Choroid plexus epithelial cell (primary cell): Measurements from ENCODE around the gene REEP2.
A peak's percentile ranks its signal among the peaks of the same experiment; 100 is the strongest.

Source experiments
- DNase-seq: peaks from one replicate; pipeline ENCODE4 v3.0.0-alpha.2; 2010; ENCODE audit warnings: low read depth
- H3K4me3 ChIP-seq: 2 replicates; pipeline ENCODE4 v1.5.1; 2011; ENCODE audit warnings: low read depth, mild to moderate bottlenecking, control low read depth, low read length, moderate library complexity
- TF ChIP-seq, protein P1 (sequence below): conservative IDR thresholded peaks from 2 replicates; pipeline ENCODE4 v1.5.1; 2011; ENCODE audit warnings: low read depth, mild to moderate bottlenecking, control low read depth, inconsistent platforms, low read length, moderate library complexity

The REEP2 gene

DNA sequence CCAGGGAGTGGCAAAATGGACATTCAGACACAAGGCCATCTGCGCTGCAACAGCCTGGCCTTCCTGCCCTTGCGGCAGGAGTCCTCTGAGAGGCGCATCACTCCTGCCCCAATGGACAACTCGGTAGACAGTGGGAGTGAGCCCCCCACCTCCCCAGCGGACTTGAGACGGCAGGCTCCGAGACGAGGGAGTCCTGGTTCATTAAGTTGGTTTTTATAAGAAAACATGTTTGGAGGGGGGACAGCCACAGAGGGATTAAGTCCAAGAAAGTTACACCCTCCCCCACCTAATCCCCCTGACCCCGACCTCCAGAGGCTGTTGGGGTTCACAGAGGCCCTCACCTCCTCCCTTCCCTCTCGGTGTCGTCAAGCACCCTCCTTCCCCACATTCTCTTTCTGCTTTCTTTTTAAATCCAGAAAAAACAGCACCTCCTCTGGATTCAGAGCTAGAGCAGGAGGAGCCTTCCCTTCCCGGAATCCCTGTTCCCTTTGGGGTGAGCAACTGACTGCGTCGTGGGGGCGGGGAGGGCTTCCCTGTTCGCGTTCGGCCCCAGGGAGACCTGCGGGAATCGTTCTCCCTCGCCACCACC lies 24.7 kb downstream of the REEP2 start:
- no peak for DNase-seq
- TF ChIP-seq, protein P1, sequence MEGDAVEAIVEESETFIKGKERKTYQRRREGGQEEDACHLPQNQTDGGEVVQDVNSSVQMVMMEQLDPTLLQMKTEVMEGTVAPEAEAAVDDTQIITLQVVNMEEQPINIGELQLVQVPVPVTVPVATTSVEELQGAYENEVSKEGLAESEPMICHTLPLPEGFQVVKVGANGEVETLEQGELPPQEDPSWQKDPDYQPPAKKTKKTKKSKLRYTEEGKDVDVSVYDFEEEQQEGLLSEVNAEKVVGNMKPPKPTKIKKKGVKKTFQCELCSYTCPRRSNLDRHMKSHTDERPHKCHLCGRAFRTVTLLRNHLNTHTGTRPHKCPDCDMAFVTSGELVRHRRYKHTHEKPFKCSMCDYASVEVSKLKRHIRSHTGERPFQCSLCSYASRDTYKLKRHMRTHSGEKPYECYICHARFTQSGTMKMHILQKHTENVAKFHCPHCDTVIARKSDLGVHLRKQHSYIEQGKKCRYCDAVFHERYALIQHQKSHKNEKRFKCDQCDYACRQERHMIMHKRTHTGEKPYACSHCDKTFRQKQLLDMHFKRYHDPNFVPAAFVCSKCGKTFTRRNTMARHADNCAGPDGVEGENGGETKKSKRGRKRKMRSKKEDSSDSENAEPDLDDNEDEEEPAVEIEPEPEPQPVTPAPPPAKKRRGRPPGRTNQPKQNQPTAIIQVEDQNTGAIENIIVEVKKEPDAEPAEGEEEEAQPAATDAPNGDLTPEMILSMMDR, result no peak
- peak overlapping the region; percentile 83 for H3K4me3 ChIP-seq

- H3K4me3 ChIP-seq, result peak overlapping the region; percentile 83
- TF ChIP-seq, protein P1, result peak; percentile 68
- peak; percentile 98 for DNase-seq
Observed at GRCh38 chr5:138464008-138464387, 25.1 kb downstream of the REEP2 start.

DNA sequence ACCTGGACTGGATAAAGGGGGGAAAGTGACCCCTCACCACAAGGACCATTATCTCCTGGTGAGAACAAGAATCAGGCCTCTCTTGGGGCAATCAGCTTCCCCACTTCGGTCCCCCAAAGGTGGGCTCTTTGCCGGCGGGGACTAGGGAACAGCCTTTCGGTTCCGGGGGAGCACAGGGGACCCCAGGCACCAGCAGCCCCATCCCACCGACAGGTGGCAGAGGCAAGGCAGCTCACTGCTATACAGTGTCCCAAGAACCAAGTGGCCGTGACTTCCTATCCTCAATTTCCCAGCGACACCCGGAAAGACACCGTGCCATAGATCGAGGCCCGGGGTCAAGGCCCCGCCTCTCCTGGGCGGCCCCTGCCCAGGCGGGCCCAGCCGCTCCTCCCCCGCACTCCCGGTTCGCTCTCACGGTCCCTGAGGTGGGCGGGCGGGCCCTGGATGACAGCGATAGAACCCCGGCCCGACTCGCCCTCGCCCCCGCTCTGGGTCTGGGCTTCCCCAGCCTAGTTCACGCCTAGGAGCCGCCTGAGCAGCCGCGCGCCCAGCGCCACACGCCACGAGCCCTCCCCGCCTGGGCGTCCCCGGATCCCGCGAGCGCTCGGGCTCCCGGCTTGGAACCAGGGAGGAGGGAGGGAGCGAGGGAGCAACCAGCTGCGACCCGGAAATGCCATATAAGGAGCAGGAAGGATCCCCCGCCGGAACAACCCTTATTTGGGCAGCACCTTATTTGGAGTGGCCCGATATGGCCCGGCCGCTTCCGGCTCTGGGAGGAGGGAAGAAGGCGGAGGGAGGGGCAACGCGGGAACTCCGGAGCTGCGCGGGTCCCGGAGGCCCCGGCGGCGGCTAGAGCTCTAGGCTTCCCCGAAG lies 25.8 kb downstream of the REEP2 start:
- DNase-seq, result peak; percentile 100

DNA sequence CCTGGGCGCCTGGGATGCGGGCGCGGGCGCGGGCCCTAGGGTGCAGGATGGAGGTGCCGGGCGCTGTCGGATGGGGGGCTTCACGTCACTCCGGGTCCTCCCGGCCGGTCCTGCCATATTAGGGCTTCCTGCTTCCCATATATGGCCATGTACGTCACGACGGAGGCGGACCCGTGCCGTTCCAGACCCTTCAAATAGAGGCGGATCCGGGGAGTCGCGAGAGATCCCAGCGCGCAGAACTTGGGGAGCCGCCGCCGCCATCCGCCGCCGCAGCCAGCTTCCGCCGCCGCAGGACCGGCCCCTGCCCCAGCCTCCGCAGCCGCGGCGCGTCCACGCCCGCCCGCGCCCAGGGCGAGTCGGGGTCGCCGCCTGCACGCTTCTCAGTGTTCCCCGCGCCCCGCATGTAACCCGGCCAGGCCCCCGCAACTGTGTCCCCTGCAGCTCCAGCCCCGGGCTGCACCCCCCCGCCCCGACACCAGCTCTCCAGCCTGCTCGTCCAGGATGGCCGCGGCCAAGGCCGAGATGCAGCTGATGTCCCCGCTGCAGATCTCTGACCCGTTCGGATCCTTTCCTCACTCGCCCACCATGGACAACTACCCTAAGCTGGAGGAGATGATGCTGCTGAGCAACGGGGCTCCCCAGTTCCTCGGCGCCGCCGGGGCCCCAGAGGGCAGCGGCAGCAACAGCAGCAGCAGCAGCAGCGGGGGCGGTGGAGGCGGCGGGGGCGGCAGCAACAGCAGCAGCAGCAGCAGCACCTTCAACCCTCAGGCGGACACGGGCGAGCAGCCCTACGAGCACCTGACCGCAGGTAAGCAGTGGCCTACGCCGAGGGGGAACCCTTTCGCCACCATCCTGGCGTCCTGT lies 26.6 kb downstream of the REEP2 start, which contains the start of gene EGR1:
Gene EGR1, plus strand, starts transcription at position 219 of the 864 bp plus-strand sequence. Its CDS starts 283 bp downstream, at position 502.
- TF ChIP-seq, protein P1, result no peak
- peak; percentile 97 for DNase-seq
- peak within 1 kb of the TSS; percentile 83 for H3K4me3 ChIP-seq

More for the DNA sequence above, 25.8 kb downstream of the REEP2 start:
- TF ChIP-seq, protein P1, result no peak
- peak overlapping the region; percentile 83 for H3K4me3 ChIP-seq

GRCh38 chr5:138466125-138466899 lies 27.5 kb downstream of the REEP2 start:
- peak overlapping the region; percentile 83 for H3K4me3 ChIP-seq
- peak; percentile 42 for DNase-seq

More at GRCh38 chr5:138466125-138466899, 27.5 kb downstream of the REEP2 start:
- TF ChIP-seq, protein P1, result no peak
